T-helper 9 cell (primary cell): Measurements from ENCODE around the gene CHMP6.

Source experiments
- DNase-seq: peaks from one replicate; pipeline ENCODE4 v3.0.0-alpha.2; 2020
- total RNA-seq, 2 donors: gene quantifications; one replicate each; lab custom pipeline; 2026; lab: John Stamatoyannopoulos, UW

Gene CHMP6
- 15.0 to 25.8 reads per million in 2 donors for total RNA-seq

DNA sequence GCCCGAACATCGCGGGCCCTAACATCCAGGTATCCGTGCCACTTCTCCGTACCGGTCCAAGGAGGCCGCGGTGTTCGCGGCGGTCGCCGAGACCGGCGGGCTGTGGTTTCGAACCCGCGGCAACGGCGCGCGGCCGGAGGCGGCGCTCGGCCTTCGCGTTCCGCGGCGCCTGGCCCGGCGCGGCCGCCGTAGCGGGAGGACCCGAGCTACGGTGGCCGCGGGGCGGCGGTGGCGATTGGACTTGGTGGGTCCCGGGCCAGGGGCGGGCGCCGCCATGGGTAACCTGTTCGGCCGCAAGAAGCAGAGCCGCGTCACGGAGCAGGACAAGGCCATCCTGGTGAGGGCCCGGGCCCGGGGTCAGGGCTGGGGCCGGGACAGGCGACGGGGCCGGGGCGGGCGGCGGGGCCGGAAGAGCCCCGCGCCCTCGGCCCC lies at the start of gene CHMP6:
Gene CHMP6, plus strand, starts transcription at position 197 of the 432 bp plus-strand sequence. Its CDS starts 78 bp downstream, at position 275.
- peak; percentile 57 for DNase-seq

DNA sequence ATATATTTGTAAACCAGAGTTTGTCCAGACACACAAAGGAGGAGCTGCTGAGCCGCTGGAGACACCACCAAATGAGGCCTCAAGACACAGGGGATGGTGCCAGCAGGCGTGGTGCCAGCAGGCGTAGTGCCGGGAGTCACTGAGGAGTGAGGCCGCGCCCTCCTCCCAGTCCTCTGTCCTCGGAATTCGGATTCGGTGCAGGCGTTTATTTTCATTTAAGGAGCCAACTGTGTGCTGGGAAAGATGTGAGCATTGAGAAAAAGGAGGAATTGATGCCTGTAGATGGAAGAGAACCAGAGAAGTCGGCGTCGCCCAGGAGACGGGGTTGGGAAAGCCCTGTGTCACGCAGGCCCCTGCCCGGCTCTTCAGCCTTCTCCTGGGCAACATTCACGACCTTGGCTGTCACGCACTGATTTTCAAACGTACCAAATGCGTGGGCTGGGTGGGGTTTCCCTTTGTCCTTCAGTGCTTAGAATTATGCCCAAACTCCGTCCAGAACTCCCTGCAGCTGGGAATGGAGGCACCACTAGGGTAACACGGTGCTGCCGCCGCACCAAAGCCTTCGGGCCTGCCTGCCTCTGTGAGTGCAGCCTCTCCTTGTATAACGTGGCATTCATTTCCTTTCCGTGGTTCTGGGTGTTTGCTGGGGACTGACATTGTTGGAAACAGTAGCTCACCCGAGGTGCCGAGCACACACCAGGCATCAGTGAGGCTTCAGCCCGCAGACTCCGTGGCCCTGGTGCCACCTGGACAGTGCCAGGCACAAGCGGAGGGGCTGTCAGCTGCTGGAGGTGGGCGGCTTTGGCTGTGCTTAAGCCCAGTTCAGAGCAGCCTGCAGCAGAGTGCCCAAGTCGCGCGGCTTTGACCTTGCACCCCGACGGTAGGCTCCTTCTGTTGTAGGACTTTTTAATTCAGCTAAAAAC lies 49.0 kb upstream of the CHMP6 start:
- DNase-seq, result no peak

DNA sequence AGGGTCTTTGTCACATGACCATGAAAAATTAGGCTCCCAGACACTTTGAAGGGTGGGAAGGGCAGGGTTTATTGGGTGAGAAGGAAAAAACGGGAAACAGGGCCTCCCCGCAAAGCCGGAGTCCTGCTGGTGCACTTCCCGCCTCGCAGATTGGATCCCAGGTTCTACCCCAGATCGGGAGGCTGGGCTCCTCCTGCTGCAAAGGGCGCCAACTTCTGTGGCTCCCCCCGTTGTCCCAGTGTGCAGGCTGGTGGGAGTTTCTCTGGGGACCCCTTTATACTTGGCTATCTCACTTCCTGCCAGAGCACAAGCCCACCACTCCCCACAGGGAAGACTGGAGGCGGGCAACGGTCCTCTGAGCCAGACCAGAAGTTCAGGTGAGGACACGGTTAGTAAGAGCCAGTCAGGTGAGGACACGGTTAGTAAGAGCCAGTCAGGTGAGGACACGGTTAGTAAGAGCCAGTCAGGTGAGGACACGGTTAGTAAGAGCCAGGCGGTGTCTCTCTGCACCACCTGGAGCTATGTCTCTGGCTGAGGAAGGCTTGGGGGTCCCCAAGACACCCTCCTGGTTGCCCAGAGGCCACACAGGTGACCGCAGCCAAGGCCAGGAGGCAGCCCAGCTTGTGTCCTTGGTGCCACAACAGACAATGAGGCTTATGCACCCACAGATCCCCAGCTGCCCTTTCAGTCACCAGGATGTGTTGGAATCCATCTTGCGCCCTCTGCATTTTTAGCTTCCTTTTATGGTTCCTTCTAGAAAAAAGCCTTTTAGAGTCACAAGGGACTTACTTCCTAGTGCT lies 48.1 kb upstream of the CHMP6 start:
- DNase-seq, result no peak

DNA sequence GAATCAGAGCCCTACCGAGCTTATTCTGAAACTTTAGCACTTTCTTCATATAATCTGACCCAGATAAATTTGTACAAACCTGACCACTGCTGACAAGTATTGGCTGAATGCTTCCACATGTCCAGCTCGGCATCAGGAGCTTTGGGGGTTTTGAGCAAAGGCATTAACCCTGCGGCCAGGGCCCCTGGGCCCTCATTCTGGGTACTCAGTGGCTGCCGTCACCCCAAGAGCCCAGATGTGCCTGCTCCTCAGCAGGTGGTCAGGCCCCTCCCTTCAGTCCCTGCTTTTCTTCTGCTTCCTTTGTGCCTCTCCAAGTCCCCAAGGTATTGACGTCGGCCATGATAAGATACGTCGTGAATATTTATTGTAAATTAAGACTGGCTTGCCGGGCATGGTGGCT lies 47.3 kb upstream of the CHMP6 start:
- DNase-seq, result no peak

DNA sequence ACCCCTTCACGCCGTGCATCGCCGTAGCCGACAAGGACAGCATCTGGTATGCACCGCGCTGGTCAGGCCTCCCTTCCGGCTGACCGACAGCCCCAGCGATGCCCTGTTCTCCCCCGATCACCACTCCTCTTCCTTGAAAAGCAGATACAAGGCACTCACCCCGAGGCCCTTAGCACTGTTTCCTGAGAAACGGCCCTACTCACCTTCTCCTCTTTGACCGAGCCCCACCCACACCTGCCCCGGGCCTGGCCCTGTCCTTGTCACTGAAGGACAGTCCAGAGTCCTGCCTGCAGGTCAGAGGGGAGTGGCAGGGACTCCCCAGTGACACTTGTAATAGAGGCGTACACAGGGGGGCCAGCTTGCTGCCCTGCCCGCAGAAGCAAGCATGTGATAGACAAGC lies 45.9 kb upstream of the CHMP6 start:
- no peak for DNase-seq

DNA sequence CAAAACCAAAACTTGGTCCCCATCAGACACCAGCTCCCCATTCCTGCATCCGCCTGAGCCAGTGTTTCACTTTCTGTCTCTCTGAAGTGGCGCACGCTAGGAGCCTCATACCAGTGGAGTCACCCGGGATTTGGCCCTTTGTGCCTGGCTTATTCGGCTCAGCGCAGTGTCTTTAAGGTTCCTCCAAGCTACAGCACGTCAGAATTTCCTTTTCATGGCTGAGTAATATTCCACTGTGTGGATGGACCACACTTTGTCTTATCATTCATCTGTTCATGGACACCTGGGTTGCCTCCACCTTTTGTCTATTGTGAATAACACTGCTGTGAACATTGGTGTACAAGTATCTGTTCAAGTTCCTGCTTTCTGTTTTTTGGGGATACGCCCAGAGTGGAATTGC lies 45.2 kb upstream of the CHMP6 start:
- DNase-seq, result no peak

DNA sequence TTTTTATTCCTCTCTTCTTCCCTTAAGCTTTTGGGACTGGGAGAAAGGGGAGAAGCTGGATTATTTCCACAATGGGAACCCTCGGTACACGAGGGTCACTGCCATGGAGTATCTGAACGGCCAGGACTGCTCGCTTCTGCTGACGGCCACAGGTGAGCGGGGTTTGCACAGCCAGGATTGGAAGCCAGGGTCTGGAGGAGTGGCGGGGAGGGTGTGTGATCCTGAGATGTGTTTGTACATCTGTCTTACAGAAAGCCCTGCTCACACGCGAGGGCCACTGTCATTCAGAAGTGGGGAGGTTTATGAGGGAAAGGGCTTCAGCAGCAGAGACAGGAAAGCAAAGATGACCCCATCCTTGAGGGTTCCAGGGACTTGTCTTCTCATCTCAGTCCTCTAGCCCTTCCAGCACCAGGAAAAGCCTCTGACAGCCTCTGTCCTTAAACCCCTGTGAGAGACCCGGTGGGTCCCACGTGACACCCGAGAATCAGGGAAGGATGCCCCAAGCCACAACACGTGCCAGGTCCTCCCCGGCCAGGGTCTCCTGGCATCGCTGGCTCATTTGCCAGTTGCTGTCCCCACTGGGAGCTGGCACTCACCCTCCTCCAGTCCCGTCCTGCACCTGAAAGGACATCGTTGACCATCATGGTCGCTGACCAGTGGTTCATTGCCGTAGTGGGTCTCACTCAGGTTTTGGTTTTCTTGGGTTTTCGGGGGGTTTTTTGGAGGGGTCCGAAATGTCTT lies 44.3 kb upstream of the CHMP6 start:
- no peak for DNase-seq

DNA sequence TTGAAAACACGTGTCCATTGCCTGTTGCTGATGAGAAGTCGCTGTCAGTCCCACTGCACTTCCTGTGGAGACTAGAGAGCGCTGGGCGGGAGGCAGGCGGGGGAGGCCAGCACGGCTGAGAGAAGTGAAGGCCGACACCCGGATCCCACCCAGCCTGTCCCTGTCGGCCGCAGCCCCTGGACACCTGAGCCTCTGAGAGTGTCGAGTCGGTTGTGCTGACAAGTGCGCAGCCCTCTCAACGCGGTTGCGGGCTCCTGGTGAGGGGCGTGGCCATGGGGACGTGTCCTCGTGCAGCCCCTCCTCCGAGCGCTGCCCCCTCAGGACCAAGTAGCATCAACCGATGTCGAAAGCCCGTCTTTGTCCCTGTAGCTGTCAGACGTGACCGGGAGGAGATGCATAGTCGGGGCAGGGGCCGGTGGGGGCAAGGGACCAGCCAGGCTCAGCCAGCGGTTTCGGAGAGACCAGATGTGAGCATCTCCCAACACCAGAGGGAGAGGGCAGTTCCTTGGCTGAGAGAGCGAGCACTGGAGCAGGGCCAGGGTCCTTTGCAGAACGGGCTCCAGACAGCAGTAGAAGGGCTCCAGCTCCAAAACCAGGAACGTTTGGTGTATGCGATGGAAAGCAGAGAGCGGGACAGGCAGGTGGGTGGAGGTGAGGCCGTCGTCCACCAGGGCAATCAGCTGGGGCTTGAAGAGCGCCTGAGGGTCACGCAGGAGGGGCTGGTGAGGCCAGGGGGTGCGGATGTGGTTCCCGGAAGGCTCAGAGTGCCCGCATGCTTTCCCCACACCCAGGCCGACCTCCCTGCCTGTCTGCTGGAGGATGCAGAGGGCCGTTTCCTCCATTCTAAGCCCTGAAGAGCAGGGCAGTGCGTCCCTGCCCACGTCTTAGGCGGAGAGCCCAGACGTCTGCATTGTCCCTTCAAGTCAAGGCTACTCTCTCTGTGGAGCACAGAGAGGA lies 43.3 kb upstream of the CHMP6 start:
- DNase-seq, result no peak

DNA sequence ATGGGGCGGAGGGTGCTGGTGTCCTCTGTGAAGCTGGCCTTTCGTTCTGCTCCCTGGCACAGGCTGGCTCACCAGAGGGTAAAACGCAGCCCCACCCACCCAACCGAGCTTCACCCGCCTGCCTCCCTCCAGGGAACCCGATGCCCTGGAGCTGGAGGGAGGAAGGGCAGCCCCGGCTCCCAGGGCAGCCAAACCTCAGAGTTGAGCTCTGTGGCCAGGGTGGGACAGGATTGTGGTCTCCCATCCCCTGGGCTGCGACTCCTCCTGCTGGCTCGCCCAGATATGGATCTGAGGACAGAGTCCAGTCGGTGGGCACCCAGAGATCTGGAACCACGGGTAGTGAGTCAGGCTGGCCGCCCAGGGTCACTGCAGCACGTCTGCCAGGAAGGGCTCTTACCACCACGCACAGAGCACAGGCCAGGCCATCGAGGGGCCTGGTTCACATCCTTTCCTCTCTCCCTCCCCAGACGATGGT lies 42.6 kb upstream of the CHMP6 start:
- no peak for DNase-seq

DNA sequence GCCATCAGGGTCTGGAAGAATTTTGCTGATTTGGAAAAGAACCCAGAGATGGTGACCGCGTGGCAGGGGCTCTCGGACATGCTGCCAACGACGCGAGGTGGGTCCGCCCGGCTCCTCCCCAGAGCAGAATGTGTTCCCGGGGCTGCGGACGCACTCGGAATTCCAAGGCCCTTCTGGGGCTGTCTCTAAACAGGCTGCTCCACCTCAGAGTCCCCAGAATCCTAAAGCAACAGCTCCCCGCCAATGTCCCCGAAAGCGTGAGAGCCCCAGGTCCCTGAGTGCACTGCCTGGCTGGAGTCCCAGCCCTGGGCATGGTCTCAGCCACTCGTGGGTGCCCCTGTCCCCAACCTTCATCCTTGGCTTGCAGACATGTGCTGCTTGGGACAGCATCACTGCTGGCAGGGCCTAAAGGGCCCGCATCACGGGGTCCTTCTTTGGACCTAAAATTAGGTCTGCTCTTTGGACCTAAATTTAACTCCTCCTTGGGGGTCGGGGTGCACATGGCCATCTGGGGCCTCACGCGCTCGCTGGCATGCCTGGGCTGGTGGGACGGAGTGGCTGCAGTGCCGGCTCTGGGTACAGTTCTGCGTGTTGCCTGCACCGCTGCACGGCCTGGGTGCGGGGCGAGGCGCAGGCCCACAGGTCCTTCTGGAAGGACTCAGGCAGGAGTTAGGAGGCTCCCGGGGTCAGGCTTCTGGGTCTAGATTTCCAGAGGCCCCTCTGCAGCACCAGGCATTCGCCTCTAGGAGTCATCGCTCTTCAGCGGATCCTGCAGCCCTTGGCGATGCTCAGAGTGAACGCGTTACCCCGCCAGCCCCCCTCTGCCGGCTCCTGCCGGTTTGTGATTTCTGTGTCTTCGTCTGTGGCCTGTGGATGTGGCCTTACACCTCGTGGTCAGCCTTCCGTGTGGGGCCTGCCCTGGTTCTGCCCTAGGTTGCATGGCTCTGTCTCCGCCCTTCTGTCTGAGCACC lies 41.9 kb upstream of the CHMP6 start:
- no peak for DNase-seq

DNA sequence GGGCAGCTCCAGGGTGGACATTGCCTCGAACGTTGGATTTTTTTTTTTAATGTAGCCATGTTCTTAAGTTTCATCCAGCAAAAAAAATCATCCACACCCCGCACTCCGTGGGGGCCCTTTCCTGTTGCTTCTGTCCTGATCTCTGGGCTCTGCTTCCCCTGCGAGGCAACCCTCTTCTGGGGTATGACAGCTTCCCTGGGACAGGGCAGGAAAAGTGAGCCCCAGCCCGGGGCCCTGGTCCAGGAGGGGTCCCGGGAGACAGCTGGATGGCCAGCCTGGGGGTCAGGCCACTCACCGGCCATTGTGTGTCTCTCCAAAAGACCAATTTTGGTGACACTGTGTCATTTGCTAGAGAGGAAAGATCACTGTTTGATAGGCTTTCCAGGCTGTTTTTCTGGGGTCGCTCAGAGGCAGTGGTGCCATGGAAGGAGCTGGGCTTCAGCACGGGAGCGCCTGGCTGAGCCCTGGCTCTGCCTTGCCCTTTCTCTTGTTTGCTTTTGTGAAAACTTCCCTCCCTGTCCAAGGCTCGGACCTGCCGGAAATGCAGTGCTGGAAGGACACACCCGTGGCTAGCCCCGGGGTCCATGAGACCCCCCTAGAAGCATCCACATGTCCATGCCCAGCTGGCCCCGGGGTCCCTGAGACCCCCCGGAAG lies 41.0 kb upstream of the CHMP6 start:
- DNase-seq, result no peak

DNA sequence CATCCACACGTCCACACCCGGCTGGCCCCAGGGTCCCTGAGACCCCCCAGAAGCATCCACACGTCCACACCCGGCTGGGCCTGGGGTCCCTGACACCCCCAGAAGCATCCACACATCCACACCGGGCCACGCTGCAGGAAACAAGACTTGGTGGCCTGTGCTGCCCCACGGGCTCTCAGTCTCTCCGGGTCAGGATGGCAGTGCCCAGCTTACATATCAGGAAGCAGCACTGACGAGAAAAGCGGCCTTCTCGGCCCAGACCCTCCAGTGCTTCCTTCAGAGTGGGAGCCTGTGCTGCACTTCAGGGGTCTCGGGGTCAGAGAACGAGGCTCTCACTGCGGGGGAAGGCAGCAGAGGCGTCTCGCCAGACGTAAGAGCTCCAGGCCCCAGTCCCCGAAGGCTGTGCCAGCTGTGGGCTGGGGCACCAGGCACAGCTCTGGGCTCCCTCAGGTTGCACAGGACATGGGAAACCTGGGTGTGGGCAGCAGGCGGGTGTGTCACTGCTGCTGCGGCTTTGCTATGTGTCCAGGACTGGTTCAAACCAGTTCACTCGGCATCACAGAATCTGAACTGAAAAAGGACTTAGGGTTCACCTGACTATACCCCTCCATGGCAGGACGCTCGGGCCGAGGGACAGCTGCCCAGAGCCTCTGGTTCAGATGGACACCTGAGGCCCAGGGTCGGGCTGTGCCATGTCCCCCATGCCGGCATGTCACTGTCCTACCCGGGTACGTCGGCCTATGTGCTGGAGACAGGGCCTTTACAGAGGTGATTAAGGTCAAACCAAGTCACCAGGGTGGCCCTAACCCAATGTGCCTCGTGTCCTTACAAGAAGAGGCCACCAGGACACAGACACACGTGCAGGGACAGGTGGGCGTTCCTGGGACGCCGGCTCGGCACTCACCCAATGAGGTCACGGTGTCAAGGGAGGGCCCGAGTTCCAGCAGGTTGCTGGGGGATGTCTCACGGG lies 40.2 kb upstream of the CHMP6 start:
- DNase-seq, result no peak

DNA sequence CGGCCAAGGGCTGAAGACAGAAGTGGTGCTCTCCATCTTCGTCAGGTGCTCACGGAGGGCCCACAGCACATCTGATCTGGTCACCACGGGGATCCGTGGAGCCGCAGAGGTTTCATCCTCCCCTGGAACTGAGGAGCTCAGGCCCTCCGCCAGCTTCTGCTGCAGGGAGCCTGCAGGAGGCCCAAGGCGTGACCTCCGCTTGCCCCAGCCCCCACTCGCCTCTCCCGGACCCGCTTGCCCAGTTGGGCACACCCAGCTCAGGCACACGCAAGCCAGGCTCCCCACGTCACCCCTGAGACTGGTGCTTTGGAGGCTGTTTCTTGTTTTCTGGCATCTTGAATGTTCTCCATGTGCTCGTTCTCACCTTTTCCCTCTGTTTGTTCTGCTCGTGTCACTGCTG lies 39.4 kb upstream of the CHMP6 start:
- no peak for DNase-seq

DNA sequence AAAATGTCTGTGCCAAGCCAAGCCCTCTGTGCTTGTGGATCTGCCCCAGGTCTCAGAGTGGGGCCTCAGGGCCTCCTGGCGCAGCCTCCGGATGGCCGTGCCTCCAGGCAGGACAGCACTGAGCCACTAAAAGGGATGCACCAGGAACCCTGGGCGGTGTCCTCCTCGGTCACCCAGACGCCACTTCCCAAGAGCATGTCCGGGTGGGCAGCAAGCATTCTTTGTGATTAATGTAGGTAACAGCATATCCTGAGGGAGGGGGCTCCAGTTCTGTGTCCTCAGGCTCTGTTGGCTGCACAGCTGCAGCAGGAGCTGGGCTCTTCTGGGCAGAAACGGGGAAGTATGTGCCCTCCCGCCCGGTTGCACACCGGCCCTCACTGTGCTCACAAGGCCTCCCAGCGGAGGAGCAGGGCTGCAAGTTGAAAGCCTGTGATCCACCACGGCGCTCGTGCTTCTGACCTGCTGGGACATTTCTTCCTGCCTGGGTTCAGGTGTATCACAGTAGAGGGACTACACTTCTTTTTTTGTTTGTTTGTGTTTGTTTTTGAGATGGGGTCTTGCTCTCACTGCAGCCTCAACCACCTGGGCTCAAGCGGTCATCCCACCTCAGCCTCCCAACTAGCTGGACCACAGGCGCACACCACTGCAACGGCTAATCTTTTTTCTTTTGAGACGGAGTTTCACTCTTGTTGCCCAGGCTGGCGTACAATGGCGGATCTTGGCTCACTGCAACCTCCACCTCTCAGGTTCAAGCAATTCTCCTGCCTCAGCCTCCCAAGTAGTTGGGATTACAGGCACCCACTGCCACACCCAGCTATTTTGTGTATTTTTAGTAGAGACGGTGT lies 37.9 kb upstream of the CHMP6 start:
- DNase-seq, result no peak

DNA sequence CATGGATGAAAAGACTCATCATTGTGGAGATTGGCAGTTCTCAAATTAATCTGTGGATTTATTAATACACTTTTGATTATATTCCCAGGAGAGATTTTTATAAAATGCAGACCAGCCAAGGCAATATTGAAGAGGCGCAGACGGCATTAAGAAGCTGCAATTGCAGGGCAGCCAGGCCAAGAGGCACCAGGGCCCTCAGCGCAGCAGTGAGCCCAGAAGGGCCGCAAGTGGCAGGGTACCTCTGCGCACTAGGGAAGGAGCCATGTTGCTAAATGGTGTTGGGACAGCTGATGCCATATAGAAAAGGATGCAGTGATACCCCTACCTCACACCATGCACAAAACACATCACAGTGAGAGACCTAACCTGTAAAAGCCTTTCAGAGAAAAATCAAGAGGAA lies 36.6 kb upstream of the CHMP6 start:
- no peak for DNase-seq

DNA sequence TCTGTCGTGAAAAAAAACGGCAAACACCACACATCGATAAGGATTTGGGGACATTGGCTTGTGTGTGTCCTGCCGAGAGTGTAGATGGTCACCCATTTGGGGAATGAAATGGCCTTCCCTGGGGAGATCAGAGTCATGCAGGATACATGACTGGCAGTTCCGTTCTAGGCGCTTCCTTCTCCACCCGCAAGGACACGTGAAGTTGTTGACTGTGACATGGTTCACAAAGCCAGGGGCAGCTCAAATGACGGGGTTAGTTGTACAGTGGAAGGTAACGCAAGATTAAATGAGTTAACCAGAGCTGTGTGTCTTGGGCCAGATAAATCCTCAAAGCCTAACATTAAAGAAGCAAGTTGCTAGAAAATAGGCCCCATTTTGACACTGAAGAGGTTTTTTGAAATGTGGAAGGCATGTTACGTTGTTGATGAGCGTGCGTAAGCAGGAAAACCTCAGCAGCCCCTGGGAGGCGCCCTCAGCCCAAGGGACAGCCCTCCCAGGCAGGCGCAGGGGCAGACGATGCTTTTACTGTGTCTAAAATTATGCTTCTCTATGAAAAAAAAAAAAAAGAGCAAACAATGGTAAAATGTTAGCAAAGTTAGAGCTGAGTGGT lies 35.9 kb upstream of the CHMP6 start:
- DNase-seq, result no peak
